Placental pericyte (primary cell): ENCODE measurements around the gene PTPDC1. TPM values are rescaled to one million over a fixed set of nuclear protein-coding genes. Genes with fewer than 3 reads are reported as not detected.

Source experiments
- total RNA-seq: library from RNA; depleted of rRNA; stranded (reverse); fragments of >200 nt; gene quantifications from 2 replicates; pipeline ENCODE4 v1.2.3, GENCODE V29; 2012

Gene PTPDC1, protein sequence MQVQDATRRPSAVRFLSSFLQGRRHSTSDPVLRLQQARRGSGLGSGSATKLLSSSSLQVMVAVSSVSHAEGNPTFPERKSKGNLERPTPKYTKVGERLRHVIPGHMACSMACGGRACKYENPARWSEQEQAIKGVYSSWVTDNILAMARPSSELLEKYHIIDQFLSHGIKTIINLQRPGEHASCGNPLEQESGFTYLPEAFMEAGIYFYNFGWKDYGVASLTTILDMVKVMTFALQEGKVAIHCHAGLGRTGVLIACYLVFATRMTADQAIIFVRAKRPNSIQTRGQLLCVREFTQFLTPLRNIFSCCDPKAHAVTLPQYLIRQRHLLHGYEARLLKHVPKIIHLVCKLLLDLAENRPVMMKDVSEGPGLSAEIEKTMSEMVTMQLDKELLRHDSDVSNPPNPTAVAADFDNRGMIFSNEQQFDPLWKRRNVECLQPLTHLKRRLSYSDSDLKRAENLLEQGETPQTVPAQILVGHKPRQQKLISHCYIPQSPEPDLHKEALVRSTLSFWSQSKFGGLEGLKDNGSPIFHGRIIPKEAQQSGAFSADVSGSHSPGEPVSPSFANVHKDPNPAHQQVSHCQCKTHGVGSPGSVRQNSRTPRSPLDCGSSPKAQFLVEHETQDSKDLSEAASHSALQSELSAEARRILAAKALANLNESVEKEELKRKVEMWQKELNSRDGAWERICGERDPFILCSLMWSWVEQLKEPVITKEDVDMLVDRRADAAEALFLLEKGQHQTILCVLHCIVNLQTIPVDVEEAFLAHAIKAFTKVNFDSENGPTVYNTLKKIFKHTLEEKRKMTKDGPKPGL
- total RNA-seq: 9.2 and 14.6 TPM in 2 replicates

GRCh38 chr9:94084314-94084713, at the start of gene PTPDC1:
TSS of gene PTPDC1 (plus strand) at chr9:94084464. CDS start at chr9:94084531, 67 bp downstream.

Other genes starting within 250 kb of the PTPDC1 start
- gene BARX1, start 129.1 kb upstream of the PTPDC1 start, total RNA-seq: not detected in 2 replicates
- gene ZNF169, start 174.8 kb downstream of the PTPDC1 start, total RNA-seq: 3.7 and 4.6 TPM in 2 replicates
- not detected in 2 replicates for gene NUTM2F, start 244.2 kb downstream of the PTPDC1 start, total RNA-seq